ENCODE measurements around the gene C2orf69.
A peak's percentile ranks its signal among the peaks of the same experiment; 100 is the strongest.

Gene C2orf69

DNA sequence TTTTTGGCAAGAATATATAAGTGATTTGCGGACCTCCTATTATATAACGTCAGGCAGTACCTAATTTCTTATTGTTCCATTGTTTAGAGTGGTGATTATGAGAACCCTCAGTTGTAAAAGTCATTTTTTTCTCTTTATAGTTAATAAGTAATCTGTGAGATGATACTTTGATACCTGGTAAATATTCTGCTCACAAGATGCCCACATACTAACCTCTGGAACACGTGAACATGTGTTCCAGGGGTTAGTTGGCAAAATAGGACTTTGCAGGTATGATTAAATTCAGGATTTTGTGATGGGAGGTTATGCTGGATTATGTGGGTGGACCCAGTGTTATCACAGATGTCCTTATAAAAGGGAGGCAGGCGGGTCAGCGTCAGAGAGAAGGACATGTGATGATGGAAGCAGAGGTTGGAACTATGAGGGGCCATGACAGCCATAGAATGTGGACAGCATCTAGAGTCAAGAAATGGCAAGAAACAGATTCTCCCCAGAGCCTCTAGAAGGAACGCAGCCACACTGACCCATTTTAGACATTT lies 61.1 kb downstream of the C2orf69 start:
- TF ChIP-seq, protein P1, sequence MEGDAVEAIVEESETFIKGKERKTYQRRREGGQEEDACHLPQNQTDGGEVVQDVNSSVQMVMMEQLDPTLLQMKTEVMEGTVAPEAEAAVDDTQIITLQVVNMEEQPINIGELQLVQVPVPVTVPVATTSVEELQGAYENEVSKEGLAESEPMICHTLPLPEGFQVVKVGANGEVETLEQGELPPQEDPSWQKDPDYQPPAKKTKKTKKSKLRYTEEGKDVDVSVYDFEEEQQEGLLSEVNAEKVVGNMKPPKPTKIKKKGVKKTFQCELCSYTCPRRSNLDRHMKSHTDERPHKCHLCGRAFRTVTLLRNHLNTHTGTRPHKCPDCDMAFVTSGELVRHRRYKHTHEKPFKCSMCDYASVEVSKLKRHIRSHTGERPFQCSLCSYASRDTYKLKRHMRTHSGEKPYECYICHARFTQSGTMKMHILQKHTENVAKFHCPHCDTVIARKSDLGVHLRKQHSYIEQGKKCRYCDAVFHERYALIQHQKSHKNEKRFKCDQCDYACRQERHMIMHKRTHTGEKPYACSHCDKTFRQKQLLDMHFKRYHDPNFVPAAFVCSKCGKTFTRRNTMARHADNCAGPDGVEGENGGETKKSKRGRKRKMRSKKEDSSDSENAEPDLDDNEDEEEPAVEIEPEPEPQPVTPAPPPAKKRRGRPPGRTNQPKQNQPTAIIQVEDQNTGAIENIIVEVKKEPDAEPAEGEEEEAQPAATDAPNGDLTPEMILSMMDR (IDR thresholded peaks at IDR 0.05) = no peak

DNA sequence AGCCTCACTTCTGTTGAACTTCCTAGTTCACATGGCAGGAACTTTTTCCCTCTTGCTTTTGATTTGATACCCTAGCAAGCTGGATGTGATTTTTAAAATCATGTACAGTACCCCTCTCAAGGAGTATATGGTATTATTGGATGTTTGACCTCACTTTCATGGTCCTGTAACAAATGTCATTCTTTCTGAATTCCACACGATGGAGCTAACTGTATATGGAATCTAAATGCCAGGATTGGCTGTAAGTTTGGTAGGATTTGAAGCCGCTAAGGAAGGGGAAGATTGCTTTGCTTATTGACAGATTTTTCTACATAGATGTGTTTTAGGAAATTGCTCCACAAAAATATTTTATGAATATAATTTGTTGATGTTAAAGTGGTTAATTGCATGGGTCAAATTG lies 62.6 kb downstream of the C2orf69 start:
- TF ChIP-seq, protein P1 (IDR thresholded peaks at IDR 0.05) = peak; percentile 47; the same call in 1 of the 2 replicates

DNA sequence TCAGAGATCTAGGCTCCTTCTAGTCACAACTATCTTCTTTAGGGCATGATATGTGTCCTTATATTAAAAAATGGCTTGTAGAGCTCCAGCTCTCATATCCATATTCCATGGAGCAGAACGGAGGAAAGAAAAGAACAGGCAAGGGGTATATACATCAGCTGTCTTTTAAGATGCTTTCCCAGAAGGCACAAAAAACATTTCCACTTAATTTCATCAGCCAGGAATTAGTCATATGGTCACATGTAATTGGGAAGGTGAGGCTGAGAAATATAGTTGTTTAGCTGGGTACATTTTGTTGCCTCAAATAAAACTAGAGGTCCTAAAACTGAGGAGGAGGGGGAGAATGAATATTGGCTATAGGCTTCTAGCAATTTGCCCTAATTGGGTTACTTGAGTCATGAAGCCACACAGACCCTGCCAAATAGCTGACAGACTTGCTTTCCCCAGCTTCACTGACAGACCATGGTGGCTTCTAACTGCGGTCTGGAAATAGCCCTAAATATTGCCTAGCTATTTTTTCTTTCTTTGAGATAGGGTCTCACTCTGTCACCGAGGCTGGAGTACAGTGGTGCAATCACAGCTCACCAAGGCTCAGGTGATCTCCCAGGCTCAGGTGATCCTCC lies 64.3 kb downstream of the C2orf69 start:
- TF ChIP-seq, protein P1 (IDR thresholded peaks at IDR 0.05) = no peak

Data from LNCAP (cell line).